Nephron (organoid): ENCODE measurements around the gene NECTIN2.
"Not testable (repeated sequence)": the region's sequence is repeated elsewhere in the genome, so short reads cannot be mapped to it uniquely, and the experiment has no call there.

Experiments
- H3K27ac Mint-ChIP-seq, 3 experiments: 2 replicates each; pipeline ENCODE4 v1.8.0; 2020; ENCODE audit warnings: mixed read lengths in 3 of 3, mild to moderate bottlenecking in 2 of 3, moderate library complexity in 1 of 3
- H3K27me3 Mint-ChIP-seq: 2 replicates; pipeline ENCODE4 v1.8.0; 2021; ENCODE audit warnings: low read depth, mild to moderate bottlenecking, moderate library complexity, mixed read lengths
- H3K36me3 Mint-ChIP-seq: 2 replicates; pipeline ENCODE4 v1.8.0; 2020; ENCODE audit warnings: low read depth, mixed read lengths
- H3K4me1 Mint-ChIP-seq: 2 replicates; pipeline ENCODE4 v1.8.0; 2020; ENCODE audit warnings: mixed read lengths
- H3K4me3 Mint-ChIP-seq, 3 experiments: 2 replicates each; pipeline ENCODE4 v1.8.0; 2020; ENCODE audit warnings: mild to moderate bottlenecking in 3 of 3, mixed read lengths in 3 of 3, moderate library complexity in 2 of 3
- H3K9me3 Mint-ChIP-seq: 2 replicates; pipeline ENCODE4 v1.8.0; 2020; ENCODE audit warnings: mixed read lengths
- TF ChIP-seq, protein P1 (sequence below), 3 experiments: fragments of 200-600 bp; sonication (generic); IDR thresholded peaks; one replicate each; pipeline ENCODE4 v1.5.0; 2021; ENCODE audit warnings: antibody characterized with exemption in 3 of 3; ENCODE audit not compliant: unreplicated experiment in 3 of 3

NECTIN2 gene

DNA sequence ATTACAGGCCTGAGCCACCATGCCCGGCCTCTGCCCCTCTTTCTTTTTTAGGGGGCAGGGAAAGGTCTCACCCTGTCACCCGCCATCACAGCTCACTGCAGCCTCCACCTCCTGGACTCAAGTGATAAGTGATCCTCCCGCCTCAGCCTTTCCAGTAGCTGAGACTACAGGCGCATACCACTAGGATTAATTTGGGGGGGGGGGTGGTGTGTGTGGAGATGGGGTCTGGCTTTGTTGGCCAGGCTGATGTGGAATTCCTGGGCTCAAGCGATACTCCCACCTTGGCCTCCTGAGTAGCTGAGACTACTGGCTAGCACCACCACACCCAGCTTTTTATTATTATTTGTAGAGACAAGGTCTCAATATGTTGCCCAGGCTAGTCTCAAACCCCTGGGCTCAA, 63.7 kb downstream of the NECTIN2 start:
- H3K27me3 Mint-ChIP-seq, result peaks cover 14% of the 10 kb centered on the region
- H3K4me1 Mint-ChIP-seq, result peaks cover 52% of the 10 kb centered on the region
- H3K4me3 Mint-ChIP-seq, result peak overlapping the region in 1 of 3 experiments; percentile 25
- TF ChIP-seq, protein P1, sequence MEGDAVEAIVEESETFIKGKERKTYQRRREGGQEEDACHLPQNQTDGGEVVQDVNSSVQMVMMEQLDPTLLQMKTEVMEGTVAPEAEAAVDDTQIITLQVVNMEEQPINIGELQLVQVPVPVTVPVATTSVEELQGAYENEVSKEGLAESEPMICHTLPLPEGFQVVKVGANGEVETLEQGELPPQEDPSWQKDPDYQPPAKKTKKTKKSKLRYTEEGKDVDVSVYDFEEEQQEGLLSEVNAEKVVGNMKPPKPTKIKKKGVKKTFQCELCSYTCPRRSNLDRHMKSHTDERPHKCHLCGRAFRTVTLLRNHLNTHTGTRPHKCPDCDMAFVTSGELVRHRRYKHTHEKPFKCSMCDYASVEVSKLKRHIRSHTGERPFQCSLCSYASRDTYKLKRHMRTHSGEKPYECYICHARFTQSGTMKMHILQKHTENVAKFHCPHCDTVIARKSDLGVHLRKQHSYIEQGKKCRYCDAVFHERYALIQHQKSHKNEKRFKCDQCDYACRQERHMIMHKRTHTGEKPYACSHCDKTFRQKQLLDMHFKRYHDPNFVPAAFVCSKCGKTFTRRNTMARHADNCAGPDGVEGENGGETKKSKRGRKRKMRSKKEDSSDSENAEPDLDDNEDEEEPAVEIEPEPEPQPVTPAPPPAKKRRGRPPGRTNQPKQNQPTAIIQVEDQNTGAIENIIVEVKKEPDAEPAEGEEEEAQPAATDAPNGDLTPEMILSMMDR (IDR thresholded peaks at IDR 0.05; ENCODE audit: unreplicated experiment in 3 of 3), result no peak
- no peaks in the 10 kb centered on the region for H3K9me3 Mint-ChIP-seq
- no peaks in the 10 kb centered on the region for H3K36me3 Mint-ChIP-seq
- peak overlapping the region; percentile 87 to 98 (median 98) for H3K27ac Mint-ChIP-seq

DNA sequence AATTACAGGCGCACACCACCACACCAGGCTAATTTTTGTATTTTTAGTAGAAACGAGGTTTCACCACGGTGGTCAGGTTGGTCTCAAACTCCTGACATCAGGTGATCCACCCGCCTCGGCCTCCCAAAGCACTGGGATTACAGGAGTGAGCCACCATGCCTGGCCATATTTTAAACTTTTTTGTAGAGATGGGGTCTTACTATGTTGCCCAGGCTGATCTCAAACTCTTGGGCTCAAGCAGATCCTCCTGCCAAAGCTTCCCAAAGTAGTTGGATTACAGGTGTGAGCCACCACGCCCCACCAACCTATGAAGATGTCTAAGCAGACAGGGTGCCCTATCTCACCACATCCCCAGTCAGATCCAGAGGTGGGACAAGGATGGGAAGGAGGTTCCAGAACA, 65.8 kb downstream of the NECTIN2 start:
- H3K36me3 Mint-ChIP-seq, H3K4me3 Mint-ChIP-seq, H3K9me3 Mint-ChIP-seq: not testable (repeated sequence)
- Mint-ChIP-seq H3K27ac (peak overlapping the region in 2 of 3 experiments; percentile 98), H3K4me1 (peaks cover 49% of the 10 kb centered on the region), H3K27me3 (peaks cover 13% of the 10 kb centered on the region)

DNA sequence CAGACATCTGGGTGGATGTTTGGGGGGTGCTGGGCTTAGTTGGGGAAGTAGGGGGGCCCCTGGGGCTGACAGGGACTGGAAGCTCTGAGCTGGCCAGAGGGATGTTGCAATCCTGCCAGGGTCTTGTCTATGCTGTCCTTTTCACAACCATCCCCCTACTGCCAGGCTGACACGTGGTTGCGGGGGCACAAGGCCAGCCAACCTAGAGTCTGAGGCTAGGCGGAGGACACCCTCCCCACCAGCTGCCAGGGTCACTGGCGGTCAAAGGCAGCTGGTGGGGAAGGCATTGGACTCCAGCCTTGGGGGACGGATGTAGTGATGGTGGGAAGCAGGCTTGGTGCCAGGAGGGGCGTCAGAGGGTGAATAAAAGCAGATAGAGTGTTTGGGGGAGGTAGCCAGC, 66.8 kb downstream of the NECTIN2 start:
- Mint-ChIP-seq H3K4me3 (peak overlapping the region; percentile 50 to 55 (median 50)), H3K27ac (peak overlapping the region in 2 of 3 experiments; percentile 76 to 98), H3K36me3 (no peaks in the 10 kb centered on the region), H3K27me3 (peaks cover 12% of the 10 kb centered on the region), H3K4me1 (peaks cover 47% of the 10 kb centered on the region), H3K9me3 (no peaks in the 10 kb centered on the region)
- TF ChIP-seq, protein P1 (IDR thresholded peaks at IDR 0.05; ENCODE audit: unreplicated experiment in 3 of 3), result no peak

DNA sequence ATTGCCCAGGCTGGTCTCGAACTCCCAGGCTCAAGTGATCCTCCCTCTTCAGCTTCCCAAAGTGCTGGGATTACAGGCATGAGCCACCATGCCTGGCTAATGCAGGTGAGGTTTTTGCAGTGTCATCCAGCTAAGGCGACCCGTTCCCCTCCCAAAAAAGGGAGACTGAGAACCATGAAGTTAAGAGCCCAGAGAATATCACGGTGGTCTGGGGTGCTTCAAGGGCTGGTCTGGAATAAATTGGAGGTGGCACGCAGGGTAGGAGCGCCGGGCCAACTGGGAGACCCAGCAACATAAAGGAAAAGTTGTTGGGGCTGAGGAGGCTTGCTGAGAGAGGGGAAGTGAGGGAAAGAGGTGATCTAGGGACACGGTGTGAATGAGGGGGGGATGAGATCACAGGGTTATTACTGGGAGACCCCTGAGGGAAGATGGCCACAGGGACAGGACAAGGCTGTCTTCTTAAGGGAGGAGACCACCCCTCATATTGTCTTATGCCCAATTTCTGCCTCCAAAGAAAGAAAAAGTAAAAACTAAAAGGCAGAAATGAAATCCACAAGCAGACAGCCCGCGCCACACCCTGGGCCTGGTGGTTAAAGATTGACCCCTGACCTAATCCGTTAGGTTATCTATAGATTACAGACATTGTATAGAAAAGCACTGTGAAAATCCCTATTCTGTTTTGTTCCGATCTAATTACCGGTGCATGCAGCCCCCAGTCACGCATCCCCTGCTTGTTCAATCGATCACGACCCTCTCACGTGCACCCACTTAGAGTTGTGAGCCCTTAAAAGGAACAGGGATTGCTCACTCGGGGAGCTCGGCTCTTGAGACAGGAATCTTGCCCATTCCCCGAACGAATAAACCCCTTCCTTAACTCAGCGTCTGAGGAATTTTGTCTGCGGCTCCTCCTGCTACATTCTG, 67.7 kb downstream of the NECTIN2 start:
- not testable (repeated sequence) for H3K9me3 Mint-ChIP-seq, H3K36me3 Mint-ChIP-seq
- Mint-ChIP-seq H3K27me3 (peaks cover 12% of the 10 kb centered on the region), H3K27ac (peak overlapping the region; percentile 76 to 98 (median 93)), H3K4me1 (peaks cover 44% of the 10 kb centered on the region), H3K4me3 (peak overlapping the region; percentile 92 to 99 (median 95))

DNA sequence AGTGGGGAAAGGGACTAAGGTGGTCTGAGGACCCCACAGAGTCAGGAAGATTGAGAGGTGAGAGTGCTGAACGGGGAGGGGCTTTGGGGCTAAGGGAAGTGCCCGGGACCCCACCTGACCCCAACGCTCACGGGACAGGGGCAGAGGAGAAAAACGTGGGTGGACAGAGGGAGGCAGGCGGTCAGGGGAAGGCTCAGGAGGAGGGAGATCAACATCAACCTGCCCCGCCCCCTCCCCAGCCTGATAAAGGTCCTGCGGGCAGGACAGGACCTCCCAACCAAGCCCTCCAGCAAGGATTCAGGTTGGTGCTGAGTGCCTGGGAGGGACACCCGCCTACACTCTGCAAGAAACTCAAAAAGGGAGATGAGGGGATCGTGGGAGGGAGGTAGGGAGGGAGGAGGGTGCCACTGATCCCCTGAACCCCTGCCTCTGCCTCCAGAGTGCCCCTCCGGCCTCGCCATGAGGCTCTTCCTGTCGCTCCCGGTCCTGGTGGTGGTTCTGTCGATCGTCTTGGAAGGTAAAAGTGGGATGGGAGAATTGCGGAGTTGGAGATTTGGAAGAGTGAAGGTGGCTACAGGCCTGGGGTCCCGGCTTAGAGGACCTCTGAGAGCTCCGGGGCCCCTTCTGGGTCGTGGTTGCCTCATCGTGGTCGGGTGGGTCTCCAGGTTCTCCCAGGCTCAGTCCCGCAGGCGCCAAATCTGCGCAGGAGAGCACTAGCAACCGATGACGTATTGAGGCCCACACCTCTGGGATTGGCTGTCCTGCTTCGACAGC, 68.5 kb downstream of the NECTIN2 start, which contains the start of gene APOC1:
APOC1 (plus strand) TSS at position 176 of the 774 bp plus-strand sequence; CDS start at position 460, 284 bp downstream.
- Mint-ChIP-seq H3K27me3 (peaks cover 12% of the 10 kb centered on the region), H3K4me3 (peak within 1 kb of the TSS; percentile 92 to 99 (median 95)), H3K27ac (peak within 1 kb of the TSS; percentile 93 to 98 (median 97)), H3K4me1 (peaks cover 44% of the 10 kb centered on the region)
- not testable (repeated sequence) for H3K9me3 Mint-ChIP-seq, H3K36me3 Mint-ChIP-seq

DNA sequence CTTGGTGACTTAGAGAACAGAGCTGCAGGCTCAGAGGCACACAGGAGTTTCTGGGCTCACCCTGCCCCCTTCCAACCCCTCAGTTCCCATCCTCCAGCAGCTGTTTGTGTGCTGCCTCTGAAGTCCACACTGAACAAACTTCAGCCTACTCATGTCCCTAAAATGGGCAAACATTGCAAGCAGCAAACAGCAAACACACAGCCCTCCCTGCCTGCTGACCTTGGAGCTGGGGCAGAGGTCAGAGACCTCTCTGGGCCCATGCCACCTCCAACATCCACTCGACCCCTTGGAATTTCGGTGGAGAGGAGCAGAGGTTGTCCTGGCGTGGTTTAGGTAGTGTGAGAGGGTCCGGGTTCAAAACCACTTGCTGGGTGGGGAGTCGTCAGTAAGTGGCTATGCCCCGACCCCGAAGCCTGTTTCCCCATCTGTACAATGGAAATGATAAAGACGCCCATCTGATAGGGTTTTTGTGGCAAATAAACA, 78.2 kb downstream of the NECTIN2 start:
- H3K36me3 Mint-ChIP-seq, result no peaks in the 10 kb centered on the region
- H3K27me3 Mint-ChIP-seq, result peaks cover 5% of the 10 kb centered on the region
- TF ChIP-seq, protein P1 (IDR thresholded peaks at IDR 0.05; ENCODE audit: unreplicated experiment in 3 of 3), result no peak
- H3K27ac Mint-ChIP-seq, result peak overlapping the region in 1 of 3 experiments; percentile 15
- no peak overlapping the region for H3K4me3 Mint-ChIP-seq
- H3K4me1 Mint-ChIP-seq, result peaks cover 29% of the 10 kb centered on the region
- no peaks in the 10 kb centered on the region for H3K9me3 Mint-ChIP-seq
